Hepatocyte (in vitro differentiated cells): Measurements from ENCODE around the gene FRS2.

Experiments used
- EZH2 ChIP-seq: fragments of 200-600 bp; sonication (generic); IDR thresholded peaks from 2 replicates; pipeline ENCODE4 v1.6.1; 2016; ENCODE audit warnings: antibody characterized with exemption, mild to moderate bottlenecking, borderline replicate concordance
- EZH2phosphoT487 ChIP-seq: fragments of 200-600 bp; sonication (generic); IDR thresholded peaks from one replicate; pipeline ENCODE4 v1.6.1; 2018; ENCODE audit warnings: antibody characterized with exemption, mild to moderate bottlenecking, low read depth, moderate library complexity; ENCODE audit not compliant: unreplicated experiment, severe bottlenecking
- TF ChIP-seq, protein P1 (sequence below): fragments of 200-600 bp; sonication (generic); IDR thresholded peaks from 2 replicates; pipeline ENCODE4 v1.5.1; 2016; ENCODE audit warnings: antibody characterized with exemption, mild to moderate bottlenecking; ENCODE audit not compliant: poor library complexity

DNA sequence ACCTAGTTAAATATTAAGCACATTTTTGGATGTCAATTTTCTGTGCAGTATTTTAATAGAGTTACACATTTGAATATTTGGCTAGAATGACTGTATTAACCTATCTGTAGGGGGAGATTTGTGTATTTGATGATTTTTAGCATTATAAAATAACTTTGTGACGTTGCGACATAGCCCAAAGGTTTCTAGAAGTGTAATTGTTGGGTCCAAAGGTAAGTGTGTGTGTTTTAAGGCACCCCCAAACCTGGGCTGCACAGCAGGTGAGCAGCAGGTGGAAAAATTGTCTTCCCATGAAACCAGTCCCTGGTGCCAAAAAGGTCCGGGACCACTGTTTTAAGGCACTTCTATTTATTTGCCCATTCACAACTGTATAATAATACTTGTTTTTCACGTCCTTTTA, 118.3 kb downstream of the FRS2 start:
- TF ChIP-seq, protein P1, sequence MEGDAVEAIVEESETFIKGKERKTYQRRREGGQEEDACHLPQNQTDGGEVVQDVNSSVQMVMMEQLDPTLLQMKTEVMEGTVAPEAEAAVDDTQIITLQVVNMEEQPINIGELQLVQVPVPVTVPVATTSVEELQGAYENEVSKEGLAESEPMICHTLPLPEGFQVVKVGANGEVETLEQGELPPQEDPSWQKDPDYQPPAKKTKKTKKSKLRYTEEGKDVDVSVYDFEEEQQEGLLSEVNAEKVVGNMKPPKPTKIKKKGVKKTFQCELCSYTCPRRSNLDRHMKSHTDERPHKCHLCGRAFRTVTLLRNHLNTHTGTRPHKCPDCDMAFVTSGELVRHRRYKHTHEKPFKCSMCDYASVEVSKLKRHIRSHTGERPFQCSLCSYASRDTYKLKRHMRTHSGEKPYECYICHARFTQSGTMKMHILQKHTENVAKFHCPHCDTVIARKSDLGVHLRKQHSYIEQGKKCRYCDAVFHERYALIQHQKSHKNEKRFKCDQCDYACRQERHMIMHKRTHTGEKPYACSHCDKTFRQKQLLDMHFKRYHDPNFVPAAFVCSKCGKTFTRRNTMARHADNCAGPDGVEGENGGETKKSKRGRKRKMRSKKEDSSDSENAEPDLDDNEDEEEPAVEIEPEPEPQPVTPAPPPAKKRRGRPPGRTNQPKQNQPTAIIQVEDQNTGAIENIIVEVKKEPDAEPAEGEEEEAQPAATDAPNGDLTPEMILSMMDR, result no peak
- TF ChIP-seq EZH2, result no peak
- no peak for TF ChIP-seq EZH2phosphoT487
